OCI-LY1 (cell line): Measurements from ENCODE around the gene TEX14.

Experiments used
- H2AFZ ChIP-seq: fragments of 200-600 bp; sonication (generic), shearing (Covaris generic); 2 replicates; pipeline ENCODE4 v1.6.0; 2014; ENCODE audit warnings: antibody characterized with exemption, mild to moderate bottlenecking, low read length
- H3F3A ChIP-seq: fragments of 200-600 bp; sonication (generic), shearing (Covaris generic); 2 replicates; pipeline ENCODE4 v1.6.0; 2014; ENCODE audit warnings: mild to moderate bottlenecking, antibody characterized with exemption, low read length, moderate library complexity; ENCODE audit not compliant: insufficient read depth
- H3K27ac ChIP-seq: fragments of 200-600 bp; sonication (generic); 2 replicates; pipeline ENCODE4 v1.5.1; 2014; ENCODE audit warnings: low read length, mixed run types, mild to moderate bottlenecking, low read depth; ENCODE audit not compliant: poor library complexity, severe bottlenecking
- H3K27me3 ChIP-seq: fragments of 200-600 bp; sonication (generic); 2 replicates; pipeline ENCODE4 v1.6.0; 2014; ENCODE audit warnings: antibody characterized with exemption, mild to moderate bottlenecking, low read length, moderate library complexity; ENCODE audit not compliant: insufficient read depth
- H3K36me3 ChIP-seq: fragments of 200-600 bp; sonication (generic); 2 replicates; pipeline ENCODE4 v1.6.1; 2014; ENCODE audit warnings: mild to moderate bottlenecking, antibody characterized with exemption, low read length, moderate library complexity, mixed read lengths; ENCODE audit not compliant: insufficient read depth
- H3K4me1 ChIP-seq: fragments of 200-600 bp; sonication (generic); 2 replicates; pipeline ENCODE4 v1.5.1; 2014; ENCODE audit warnings: mild to moderate bottlenecking, low read length, moderate library complexity; ENCODE audit not compliant: insufficient read depth, severe bottlenecking
- H3K4me2 ChIP-seq: fragments of 200-600 bp; sonication (generic), shearing (Covaris generic); 2 replicates; pipeline ENCODE4 v1.6.1; 2014; ENCODE audit warnings: low read length
- H3K4me3 ChIP-seq: fragments of 200-600 bp; sonication (generic); 2 replicates; pipeline ENCODE4 v1.5.1; 2014; ENCODE audit warnings: low read length, low read depth, mild to moderate bottlenecking, mixed read lengths; ENCODE audit not compliant: poor library complexity, severe bottlenecking
- H3K79me2 ChIP-seq: fragments of 200-600 bp; shearing (Covaris generic); 2 replicates; pipeline ENCODE4 v1.6.1; 2016; ENCODE audit warnings: mixed run types, low read length, mixed read lengths; ENCODE audit not compliant: insufficient read depth
- H3K9ac ChIP-seq: fragments of 200-600 bp; sonication (generic), shearing (Covaris generic); 2 replicates; pipeline ENCODE4 v1.6.1; 2014; ENCODE audit warnings: mild to moderate bottlenecking, low read length, mixed read lengths
- H3K9me2 ChIP-seq: fragments of 200-600 bp; sonication (generic), shearing (Covaris generic); 2 replicates; pipeline ENCODE4 v1.6.1; 2014; ENCODE audit warnings: low read depth, mild to moderate bottlenecking, low read length, mixed read lengths
- H3K9me3 ChIP-seq: fragments of 200-600 bp; shearing (Covaris generic); 2 replicates; pipeline ENCODE4 v1.6.1; 2014; ENCODE audit warnings: low read length, mixed read lengths
- H4K20me1 ChIP-seq: fragments of 200-600 bp; sonication (generic), shearing (Covaris generic); 2 replicates; pipeline ENCODE4 v1.6.0; 2016; ENCODE audit warnings: mild to moderate bottlenecking, low read length; ENCODE audit not compliant: insufficient read depth
- EZH2 ChIP-seq: fragments of 200-600 bp; sonication (generic), shearing (Covaris generic); IDR thresholded peaks from 2 replicates; pipeline ENCODE4 v1.8.0; 2017; ENCODE audit warnings: borderline replicate concordance, mixed run types, mild to moderate bottlenecking, antibody characterized with exemption, low read length, moderate library complexity, mixed read lengths
- TF ChIP-seq, protein P1 (sequence below): fragments of 200-600 bp; sonication (generic), shearing (Covaris generic); IDR thresholded peaks from 2 replicates; pipeline ENCODE4 v1.5.1; 2017; ENCODE audit warnings: mild to moderate bottlenecking, antibody characterized with exemption, low read length, moderate library complexity, mixed read lengths

The TEX14 gene

DNA sequence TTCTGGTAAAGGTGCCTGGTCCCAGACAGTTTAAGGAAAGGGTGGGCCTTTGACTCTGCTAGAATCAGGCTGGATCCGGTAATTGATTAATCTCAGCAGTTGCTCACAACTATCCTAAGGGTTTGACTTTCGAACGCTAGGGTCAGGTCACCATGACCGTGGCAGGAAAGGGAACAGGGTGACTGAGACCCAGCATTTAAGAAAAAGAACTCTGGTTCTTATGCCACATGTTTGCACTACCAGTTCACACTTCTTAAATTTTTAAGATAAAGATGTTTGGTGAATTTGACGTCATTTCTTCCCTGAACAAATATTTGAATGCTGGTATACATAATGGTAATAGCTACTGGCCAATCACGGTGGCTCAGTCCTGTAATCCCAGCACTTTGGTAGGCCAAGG is 52.2 kb downstream of the TEX14 start:
- Histone ChIP-seq H3K4me2 (no peak overlapping the region), H3K27me3 (no peaks in the 10 kb centered on the region), H3K27ac (no peak overlapping the region), H4K20me1 (no peaks in the 10 kb centered on the region), H3K79me2 (no peaks in the 10 kb centered on the region), H2AFZ (no peak overlapping the region), H3F3A (no peaks in the 10 kb centered on the region), H3K4me1 (no peaks in the 10 kb centered on the region), H3K4me3 (no peak overlapping the region), H3K36me3 (no peaks in the 10 kb centered on the region), H3K9me2 (no peaks in the 10 kb centered on the region), H3K9me3 (no peaks in the 10 kb centered on the region), H3K9ac (no peak overlapping the region)
- TF ChIP-seq, protein P1, sequence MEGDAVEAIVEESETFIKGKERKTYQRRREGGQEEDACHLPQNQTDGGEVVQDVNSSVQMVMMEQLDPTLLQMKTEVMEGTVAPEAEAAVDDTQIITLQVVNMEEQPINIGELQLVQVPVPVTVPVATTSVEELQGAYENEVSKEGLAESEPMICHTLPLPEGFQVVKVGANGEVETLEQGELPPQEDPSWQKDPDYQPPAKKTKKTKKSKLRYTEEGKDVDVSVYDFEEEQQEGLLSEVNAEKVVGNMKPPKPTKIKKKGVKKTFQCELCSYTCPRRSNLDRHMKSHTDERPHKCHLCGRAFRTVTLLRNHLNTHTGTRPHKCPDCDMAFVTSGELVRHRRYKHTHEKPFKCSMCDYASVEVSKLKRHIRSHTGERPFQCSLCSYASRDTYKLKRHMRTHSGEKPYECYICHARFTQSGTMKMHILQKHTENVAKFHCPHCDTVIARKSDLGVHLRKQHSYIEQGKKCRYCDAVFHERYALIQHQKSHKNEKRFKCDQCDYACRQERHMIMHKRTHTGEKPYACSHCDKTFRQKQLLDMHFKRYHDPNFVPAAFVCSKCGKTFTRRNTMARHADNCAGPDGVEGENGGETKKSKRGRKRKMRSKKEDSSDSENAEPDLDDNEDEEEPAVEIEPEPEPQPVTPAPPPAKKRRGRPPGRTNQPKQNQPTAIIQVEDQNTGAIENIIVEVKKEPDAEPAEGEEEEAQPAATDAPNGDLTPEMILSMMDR = no peak
- TF ChIP-seq EZH2 = no peak

DNA sequence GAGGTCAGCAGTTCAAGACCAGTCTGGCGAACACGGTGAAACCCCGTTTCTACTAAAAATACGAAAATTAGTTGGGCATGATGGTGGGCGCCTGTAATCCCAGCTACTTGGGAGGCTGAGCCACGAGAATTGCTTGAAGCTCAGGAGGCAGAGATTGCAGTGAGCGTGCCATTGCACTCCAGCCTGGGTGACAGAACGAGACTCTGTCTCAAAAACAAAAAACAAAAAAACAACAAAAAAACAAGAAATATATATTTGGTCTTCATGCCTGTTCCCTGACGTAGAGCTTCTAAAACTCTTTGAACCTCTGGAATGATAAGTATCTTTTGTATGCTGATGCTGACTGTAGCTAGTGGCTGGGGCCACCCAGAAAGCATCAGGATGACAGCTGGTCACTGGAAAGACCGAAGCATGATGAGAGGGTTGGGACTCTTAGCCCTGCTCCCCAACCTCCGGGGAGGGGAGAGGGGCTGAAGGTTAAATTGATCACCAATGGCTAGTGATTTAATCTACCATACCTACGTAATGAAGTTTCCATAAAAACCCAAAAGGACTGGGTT is 54.8 kb downstream of the TEX14 start:
- H3K27me3 ChIP-seq = no peaks in the 10 kb centered on the region
- TF ChIP-seq, protein P1 = no peak
- TF ChIP-seq EZH2 = no peak
- no peaks in the 10 kb centered on the region for H3K9me3 ChIP-seq
- H3K9me2 ChIP-seq = no peaks in the 10 kb centered on the region
- no peaks in the 10 kb centered on the region for H3K36me3 ChIP-seq
- H3K4me1 ChIP-seq = peaks cover 4% of the 10 kb centered on the region
- no peak overlapping the region for H3K27ac ChIP-seq
- H3K79me2 ChIP-seq = no peaks in the 10 kb centered on the region
- H3K4me2 ChIP-seq = no peak overlapping the region
- H3K4me3 ChIP-seq = no peak overlapping the region
- H3F3A ChIP-seq = no peaks in the 10 kb centered on the region
- no peaks in the 10 kb centered on the region for H4K20me1 ChIP-seq
- H2AFZ ChIP-seq = no peak overlapping the region
- no peak overlapping the region for H3K9ac ChIP-seq

DNA sequence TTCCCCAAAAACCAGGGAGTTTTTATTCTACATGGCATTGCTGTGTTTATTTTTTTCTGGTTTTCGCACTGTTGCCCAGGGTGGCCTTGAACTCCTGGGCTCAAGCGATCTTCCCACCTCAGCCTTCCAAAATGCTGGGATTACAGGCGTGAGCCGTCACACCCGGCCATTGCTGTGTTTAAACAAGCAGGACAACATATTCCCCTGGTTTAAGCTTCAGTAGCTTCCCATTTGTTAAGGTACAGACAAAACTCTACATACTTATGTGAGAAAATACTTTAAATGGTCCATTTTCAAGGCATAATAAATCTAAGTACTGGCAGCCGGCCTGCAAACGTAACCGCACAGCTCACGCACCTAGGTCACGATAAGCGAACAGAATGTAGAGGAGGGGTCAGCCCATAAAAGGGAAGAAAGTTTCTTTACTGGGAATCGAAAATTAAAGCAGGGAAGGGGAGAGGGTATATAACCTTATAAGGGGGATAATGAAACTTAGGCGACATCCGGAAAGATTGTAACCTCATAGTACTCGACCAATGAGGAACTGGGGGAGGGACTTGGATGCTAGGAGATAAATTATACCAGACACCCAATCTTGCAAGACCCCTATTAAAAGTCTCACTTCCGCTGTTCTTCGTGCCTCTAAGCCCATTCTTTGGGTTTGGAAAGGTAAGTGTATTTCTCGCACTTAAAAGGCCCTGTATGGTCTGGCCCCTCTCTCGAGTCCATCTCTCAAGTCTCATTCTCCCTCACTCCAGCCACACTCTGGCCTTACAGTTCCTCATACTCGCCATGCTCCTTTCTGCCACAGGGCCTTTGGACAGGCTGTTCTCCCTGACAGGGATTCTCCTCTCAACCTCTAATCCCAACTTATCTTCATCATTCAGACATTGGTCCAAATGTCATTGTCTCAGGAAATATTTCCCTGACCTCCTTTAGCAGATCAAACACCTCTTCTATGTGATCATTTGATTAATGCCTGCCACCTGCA is 59.2 kb downstream of the TEX14 start:
- no peaks in the 10 kb centered on the region for H3K9me2 ChIP-seq
- no peaks in the 10 kb centered on the region for H3K9me3 ChIP-seq
- no peaks in the 10 kb centered on the region for H3K79me2 ChIP-seq
- no peaks in the 10 kb centered on the region for H3F3A ChIP-seq
- peak overlapping the region; percentile 49 for H3K9ac ChIP-seq
- no peaks in the 10 kb centered on the region for H3K27me3 ChIP-seq
- peak overlapping the region; percentile 80; the same call in 1 of the 2 replicates for H2AFZ ChIP-seq
- H3K27ac ChIP-seq = peak overlapping the region; percentile 63
- peak overlapping the region; percentile 64 for H3K4me2 ChIP-seq
- no peaks in the 10 kb centered on the region for H4K20me1 ChIP-seq
- TF ChIP-seq EZH2 = no peak
- TF ChIP-seq, protein P1 = no peak
- H3K4me3 ChIP-seq = peak overlapping the region; percentile 47
- no peaks in the 10 kb centered on the region for H3K36me3 ChIP-seq
- peaks cover 22% of the 10 kb centered on the region for H3K4me1 ChIP-seq
